Thoracic aorta (tissue), 2 donors: Measurements from ENCODE around the gene ITPR2. TPM values are rescaled to one million over a fixed set of nuclear protein-coding genes. Genes with fewer than 3 reads are reported as not detected.
"Not testable (repeated sequence)": the region's sequence is repeated elsewhere in the genome, so short reads cannot be mapped to it uniquely, and the experiment has no call there.

Experiments
- ATAC-seq: fragments of 150-250 bp; one replicate; pipeline ENCODE4 v1.8.0; 2017; ENCODE audit warnings: low read depth; ENCODE audit not compliant: insufficient number of reproducible peaks, low FRiP score
- DNase-seq: peaks from one replicate; pipeline ENCODE4 v3.0.0-alpha.2; 2020; ENCODE audit warnings: low spot score
- H3K27ac ChIP-seq, 2 donors: fragments of 200-600 bp; sonication (generic); 1 replicate in 1 of 2; 2 replicates in 1 of 2; pipeline ENCODE4 v1.5.1; 2016; ENCODE audit warnings: mild to moderate bottlenecking in 2 of 2, moderate library complexity in 2 of 2
- H3K27me3 ChIP-seq: fragments of 200-600 bp; sonication (generic); replicated peaks from 2 replicates; pipeline ENCODE4 v1.6.0; 2016; ENCODE audit warnings: mild to moderate bottlenecking; ENCODE audit not compliant: insufficient read depth
- H3K36me3 ChIP-seq: fragments of 200-600 bp; sonication (generic); one replicate; pipeline ENCODE4 v1.5.1; 2016
- H3K4me1 ChIP-seq, 2 donors: fragments of 200-600 bp; sonication (generic); 1 replicate in 1 of 2; 2 replicates in 1 of 2; pipeline versions ENCODE4 v1.5.1 to v1.6.0; 2016; ENCODE audit warnings: low read depth in 2 of 2, mild to moderate bottlenecking in 1 of 2; ENCODE audit not compliant: control insufficient read depth in 1 of 2
- H3K4me3 ChIP-seq: fragments of 200-600 bp; sonication (generic); 2 replicates; pipeline ENCODE4 v1.5.1; 2016; ENCODE audit warnings: mild to moderate bottlenecking
- H3K9me3 ChIP-seq: fragments of 200-600 bp; sonication (generic); 2 replicates; pipeline ENCODE4 v1.5.1; 2016
- CTCF ChIP-seq: fragments of 200-600 bp; sonication (generic); IDR thresholded peaks from one replicate; pipeline ENCODE4 v1.5.1; 2019; ENCODE audit warnings: antibody characterized with exemption
- total RNA-seq, 2 donors: library from RNA; depleted of rRNA; stranded (reverse); fragments of >200 nt; gene quantifications; one replicate each; pipeline versions ENCODE4 v1.1.0 to v1.2.3, GENCODE V29; 2016

ITPR2 gene
- total RNA-seq, 2 donors from 2014 or later, result 28.3 to 86.3 TPM

DNA sequence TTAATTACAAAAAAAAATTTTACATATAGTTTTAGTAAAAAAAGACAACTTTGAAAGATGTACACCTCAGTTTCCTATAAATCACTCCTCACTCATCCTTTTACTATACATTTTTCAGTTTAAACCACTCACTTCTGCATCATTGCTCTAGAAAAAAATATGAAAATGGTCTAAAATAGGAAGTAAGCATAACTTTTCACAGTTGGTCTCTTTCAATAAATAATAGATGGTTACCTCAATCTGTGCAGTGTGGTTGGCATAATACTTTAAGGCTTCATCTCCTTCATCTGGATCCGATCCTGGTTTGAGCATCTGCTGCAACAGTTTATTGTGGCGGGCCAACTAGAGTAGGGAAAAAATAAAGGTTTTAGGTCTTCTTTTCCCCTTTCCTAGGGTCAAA, 389.7 kb downstream of the ITPR2 start:
- DNase-seq (no peak), ATAC-seq (no peak)
- no peak for TF ChIP-seq CTCF
- Histone ChIP-seq H3K27me3 (no peaks in the 10 kb centered on the region), H3K4me1 (no peaks in the 10 kb centered on the region), H3K27ac (no peak overlapping the region), H3K36me3 (peaks cover 9% of the 10 kb centered on the region), H3K4me3 (no peak overlapping the region), H3K9me3 (no peaks in the 10 kb centered on the region)

DNA sequence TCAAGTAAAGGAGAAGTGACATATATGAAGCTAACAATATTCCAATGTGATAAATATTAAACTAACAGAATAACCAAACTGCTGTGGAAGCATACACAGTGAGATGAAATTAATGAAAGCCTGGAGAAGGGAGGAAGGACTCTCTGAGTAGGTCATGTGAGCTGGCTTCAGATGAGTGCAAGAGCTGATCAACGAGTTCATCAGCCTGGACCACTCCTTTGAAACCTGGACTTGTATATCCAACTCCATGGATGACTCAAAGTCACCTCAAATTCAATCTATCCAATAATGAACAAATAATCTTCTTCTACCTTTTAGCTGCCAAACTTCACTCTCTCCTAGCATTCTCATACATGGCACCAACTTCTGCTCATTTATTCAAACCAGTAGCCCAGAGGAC, 391.6 kb downstream of the ITPR2 start:
- no peak for TF ChIP-seq CTCF
- ATAC-seq (no peak), DNase-seq (no peak)
- no peaks in the 10 kb centered on the region for H3K9me3 ChIP-seq
- H3K4me3 ChIP-seq, result no peak overlapping the region
- no peaks in the 10 kb centered on the region for H3K4me1 ChIP-seq
- no peak overlapping the region for H3K27ac ChIP-seq
- H3K36me3 ChIP-seq, result peaks cover 9% of the 10 kb centered on the region
- no peaks in the 10 kb centered on the region for H3K27me3 ChIP-seq

GRCh38 chr12:26435069-26435404, 398.0 kb downstream of the ITPR2 start:
- Histone ChIP-seq H3K9me3 (no peaks in the 10 kb centered on the region), H3K27me3 (no peaks in the 10 kb centered on the region), H3K4me1 (no peaks in the 10 kb centered on the region), H3K36me3 (no peaks in the 10 kb centered on the region), H3K4me3 (no peak overlapping the region), H3K27ac (no peak overlapping the region)
- DNase-seq (no peak), ATAC-seq (no peak)
- no peak for TF ChIP-seq CTCF

DNA sequence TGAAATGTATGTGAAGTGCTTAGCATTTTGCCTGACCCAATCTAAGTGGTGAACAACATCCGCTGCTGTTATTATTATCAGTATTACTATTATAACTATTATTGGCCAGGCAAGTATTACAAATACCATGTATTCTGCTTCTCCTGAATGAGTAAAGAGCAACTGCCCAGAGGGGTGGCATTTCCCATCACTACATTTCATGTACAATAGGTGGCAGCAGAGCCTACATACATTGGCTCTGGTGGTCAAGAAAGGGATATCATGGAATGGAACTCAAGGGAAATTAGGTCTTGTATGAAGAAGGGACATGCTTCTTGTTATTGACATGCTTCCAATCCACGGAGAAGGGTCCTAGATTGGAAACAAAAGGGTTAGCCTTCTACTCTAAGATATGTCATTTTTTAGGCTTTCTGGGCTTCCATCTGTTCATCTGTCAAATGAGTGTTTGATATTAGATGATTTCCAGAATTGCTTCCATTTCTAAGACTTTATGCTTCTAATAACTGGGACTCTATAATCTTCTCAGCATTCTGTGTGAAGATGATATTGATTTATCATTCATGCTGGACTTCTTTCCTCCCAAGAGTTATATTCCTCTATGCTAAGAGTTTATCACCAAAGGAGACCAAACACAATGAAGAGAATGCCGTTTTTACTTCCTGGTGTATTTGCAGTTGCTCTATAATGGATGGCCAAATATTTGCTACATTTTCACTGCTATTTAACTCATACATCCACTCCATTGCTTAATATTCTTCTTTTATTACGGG, 398.5 kb downstream of the ITPR2 start:
- no peak overlapping the region for H3K4me3 ChIP-seq
- H3K27ac ChIP-seq, result no peak overlapping the region
- H3K4me1 ChIP-seq, result no peaks in the 10 kb centered on the region
- TF ChIP-seq CTCF, result peak; percentile 71
- DNase-seq, result no peak
- H3K36me3 ChIP-seq, result no peaks in the 10 kb centered on the region
- H3K9me3 ChIP-seq, result no peaks in the 10 kb centered on the region
- no peaks in the 10 kb centered on the region for H3K27me3 ChIP-seq
- ATAC-seq, result no peak

DNA sequence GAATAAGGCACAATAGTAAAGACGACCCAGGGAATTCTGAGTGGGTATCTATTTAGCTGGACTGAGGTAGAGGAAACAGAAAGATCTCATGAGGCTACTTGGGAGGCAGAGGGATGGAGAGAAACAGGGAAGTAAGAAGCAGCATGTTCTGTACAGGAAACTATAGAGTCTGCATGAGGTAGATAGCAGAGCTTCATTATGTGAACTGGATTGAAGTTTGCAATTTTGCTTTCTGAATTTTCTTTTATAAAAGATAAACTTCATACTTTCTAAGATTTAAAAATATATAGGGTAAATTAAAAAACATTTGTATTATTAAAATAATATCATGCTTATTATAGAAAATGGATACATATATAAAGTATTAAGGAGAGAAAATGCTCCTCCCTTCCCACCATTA, 399.3 kb downstream of the ITPR2 start:
- not testable (repeated sequence) for ATAC-seq, H3K9me3 ChIP-seq, H3K27ac ChIP-seq, H3K27me3 ChIP-seq, H3K4me1 ChIP-seq, DNase-seq, H3K36me3 ChIP-seq, H3K4me3 ChIP-seq

DNA sequence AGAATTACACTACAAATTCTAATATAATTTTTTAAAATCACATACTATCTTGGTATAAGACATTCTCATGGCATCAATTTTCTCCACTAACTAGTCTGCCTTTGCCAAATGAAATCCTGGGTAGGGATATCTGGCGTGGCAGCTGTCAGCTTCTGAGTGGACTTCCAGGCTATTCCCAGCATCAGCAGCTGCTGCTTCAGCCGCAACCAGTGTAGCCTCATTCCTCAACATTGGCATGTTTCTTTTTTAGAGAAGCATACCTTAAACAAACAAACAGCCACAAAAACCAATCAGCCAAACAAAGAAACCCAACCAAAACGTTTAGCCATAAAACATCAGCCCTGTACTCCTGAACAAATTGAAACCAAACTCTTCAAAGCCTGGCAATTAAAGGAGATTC, 401.8 kb downstream of the ITPR2 start:
- H3K36me3 ChIP-seq, result no peaks in the 10 kb centered on the region
- ATAC-seq (no peak), DNase-seq (no peak)
- peaks cover 0 to 3% of the 10 kb centered on the region in 2 donors for H3K4me1 ChIP-seq
- no peaks in the 10 kb centered on the region for H3K27me3 ChIP-seq
- no peak overlapping the region for H3K4me3 ChIP-seq
- no peak overlapping the region for H3K27ac ChIP-seq
- TF ChIP-seq CTCF, result no peak
- H3K9me3 ChIP-seq, result no peaks in the 10 kb centered on the region

DNA sequence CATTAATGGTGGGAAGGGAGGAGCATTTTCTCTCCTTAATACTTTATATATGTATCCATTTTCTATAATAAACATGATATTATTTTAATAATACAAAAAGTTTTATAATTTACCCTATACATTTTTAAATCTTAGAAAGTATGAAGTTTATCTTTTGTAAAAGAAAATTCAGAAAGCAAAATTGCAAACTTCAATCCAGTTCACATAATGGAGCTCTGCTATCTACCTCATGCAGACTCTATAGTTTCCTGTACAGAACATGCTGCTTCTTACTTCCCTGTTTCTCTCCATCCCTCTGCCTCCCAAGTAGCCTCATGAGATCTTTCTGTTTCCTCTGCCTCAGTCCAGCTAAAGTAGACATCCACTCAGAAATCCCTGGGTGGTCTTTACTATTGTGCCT, 402.4 kb downstream of the ITPR2 start:
- not testable (repeated sequence) for DNase-seq, H3K4me1 ChIP-seq, H3K27ac ChIP-seq, H3K36me3 ChIP-seq, H3K9me3 ChIP-seq, H3K27me3 ChIP-seq, ATAC-seq, H3K4me3 ChIP-seq
